Endothelial cell of umbilical vein (primary cell): ENCODE measurements around the gene MASP2. TPM values are rescaled to one million over a fixed set of nuclear protein-coding genes. Genes with fewer than 3 reads are reported as not detected.

Experiments used
- BruUV-seq: library from RNA; stranded (reverse); fragments of 400-500 nt; replicated peaks from 2 replicates; lab custom pipeline; 2021; lab: Mats Ljungman, UMichigan
- CTCF ChIA-PET: fragments of 300-600, 350-600 bp; sonication (Branson Sonifier 250); formaldehyde crosslinking; loops from one replicate; lab custom pipeline; 2021; ENCODE audit warnings: antibody characterized with exemption, inconsistent platforms; lab: Charles Lee
- POLR2A ChIA-PET: fragments of 300-600, 350-600 bp; sonication (Branson Sonifier 250); formaldehyde crosslinking; loops from one replicate; lab custom pipeline; 2021; ENCODE audit warnings: antibody characterized with exemption, inconsistent platforms; lab: Charles Lee
- DNase-seq: peaks from one replicate; pipeline ENCODE4 v3.0.0-alpha.2; 2011; ENCODE audit warnings: low read depth, low spot score
- FAIRE-seq: peaks from 2 replicates; lab custom pipeline; 2011; peaks lifted over from hg19 to GRCh38; lab: Jason Lieb, UNC
- H2AFZ ChIP-seq: 2 replicates; pipeline ENCODE4 v1.6.0; 2012; ENCODE audit warnings: low read depth, low read length, control low read depth, inconsistent platforms
- H3K27ac ChIP-seq: 2 replicates; pipeline ENCODE4 v1.5.1; 2011; ENCODE audit warnings: low read depth, mild to moderate bottlenecking, control low read depth, low read length, moderate library complexity; ENCODE audit not compliant: insufficient read depth
- H3K27me3 ChIP-seq, 2 experiments: 2 replicates each; pipeline versions ENCODE4 v1.6.0 to v1.6.1; 2011; ENCODE audit warnings: low read length in 2 of 2, mixed read lengths in 1 of 2; ENCODE audit not compliant: control insufficient read depth in 2 of 2, insufficient read depth in 2 of 2
- H3K36me3 ChIP-seq, 2 experiments: 2 replicates in 1 of 2; 3 replicates in 1 of 2; pipeline ENCODE4 v1.5.1; 2011; ENCODE audit warnings: low read length in 2 of 2, mild to moderate bottlenecking in 1 of 2, moderate library complexity in 1 of 2; ENCODE audit not compliant: control insufficient read depth in 2 of 2, insufficient read depth in 2 of 2; ENCODE audit errors: extremely low read depth in 1 of 2
- H3K4me1 ChIP-seq: 3 replicates; pipeline ENCODE4 v1.5.1; 2011; ENCODE audit warnings: mild to moderate bottlenecking, low read length; ENCODE audit not compliant: control insufficient read depth, insufficient read depth; ENCODE audit errors: extremely low read depth
- H3K4me2 ChIP-seq: 2 replicates; pipeline ENCODE4 v1.6.1; 2011; ENCODE audit warnings: low read length, control low read depth, mixed read lengths; ENCODE audit not compliant: insufficient read depth
- H3K4me3 ChIP-seq, 3 experiments: fragments of 200-600 bp in 1 of 3; sonication (generic), shearing (Covaris generic) in 1 of 3; replicated peaks in 1 of 3; 2 replicates each; pipeline ENCODE4 v1.5.1; 2011 to 2016; ENCODE audit warnings: control low read depth in 3 of 3, low read length in 3 of 3, mild to moderate bottlenecking in 2 of 3, inconsistent platforms in 1 of 3, low read depth in 1 of 3, moderate library complexity in 1 of 3; ENCODE audit not compliant: insufficient read depth in 1 of 3
- H3K79me2 ChIP-seq: 2 replicates; pipeline ENCODE4 v1.6.0; 2012; ENCODE audit warnings: low read length, inconsistent platforms; ENCODE audit not compliant: control insufficient read depth, insufficient read depth
- H3K9ac ChIP-seq: replicated peaks from 2 replicates; pipeline ENCODE3; 2011; ENCODE audit warnings: low read length, control low read depth; ENCODE audit not compliant: insufficient read depth; ENCODE audit errors: extremely low read depth
- H3K9me1 ChIP-seq: replicated peaks from 3 replicates; pipeline ENCODE4 v1.6.0; 2011; ENCODE audit warnings: mild to moderate bottlenecking, low read length; ENCODE audit not compliant: control insufficient read depth, insufficient read depth; ENCODE audit errors: extremely low read depth
- H3K9me3 ChIP-seq: replicated peaks from 2 replicates; pipeline ENCODE4 v1.5.1; 2012; ENCODE audit warnings: low read length, inconsistent platforms; ENCODE audit not compliant: control insufficient read depth, insufficient read depth
- H4K20me1 ChIP-seq: replicated peaks from 2 replicates; pipeline ENCODE3; 2011; ENCODE audit warnings: mild to moderate bottlenecking, low read length; ENCODE audit not compliant: control insufficient read depth, insufficient read depth; ENCODE audit errors: extremely low read depth
- FOS ChIP-seq: IDR thresholded peaks from 2 replicates; pipeline ENCODE4 v1.6.1; 2011; ENCODE audit warnings: mild to moderate bottlenecking, low read length, moderate library complexity, borderline replicate concordance; ENCODE audit not compliant: insufficient read depth
- JUN ChIP-seq: IDR thresholded peaks from 2 replicates; pipeline ENCODE4 v1.6.1; 2011; ENCODE audit warnings: borderline replicate concordance, low read depth; ENCODE audit not compliant: insufficient read length, insufficient read depth
- MYC ChIP-seq: IDR thresholded peaks from one replicate; pipeline ENCODE4 v1.6.1; 2011; ENCODE audit warnings: mild to moderate bottlenecking, low read depth, low read length
- POLR2A ChIP-seq: IDR thresholded peaks from 2 replicates; pipeline ENCODE4 v1.6.1; 2012; ENCODE audit warnings: low read depth, mild to moderate bottlenecking, control low read depth, low read length
- POLR2AphosphoS5 ChIP-seq: IDR thresholded peaks from 2 replicates; pipeline ENCODE4 v1.6.1; 2012; ENCODE audit warnings: low read depth, mild to moderate bottlenecking, control low read depth, low read length, moderate library complexity; ENCODE audit not compliant: insufficient read depth
- dilution Hi-C: fragments of 300-500 bp; cut with MboI; formaldehyde crosslinking; loops from one replicate; pipeline ENCODE4 v1.15.0; 2019; ENCODE audit warnings: low sequenced_read_pairs; ENCODE audit not compliant: extremely low pct_ligation_motif_present
- intact Hi-C: fragments of 100-400 bp; cut with micrococcal nuclease; formaldehyde crosslinking; loops from one replicate; pipeline ENCODE4 v1.10.0; 2022
- polyA plus RNA-seq, 4 experiments: library from polyadenylated mRNA; depleted of rRNA in 3 of 4; stranded (reverse) in 3 of 4; unstranded in 1 of 4; fragments of >200 nt; gene quantifications; 2 replicates each; pipeline versions ENCODE4 v1.2.1 to v1.2.3, GENCODE V29; 2011 to 2012; ENCODE audit warnings: missing spikeins in 1 of 4
- total RNA-seq: library from RNA; stranded (reverse); gene quantifications from 2 replicates; pipeline ENCODE4 v1.2.3, GENCODE V29; 2021
- TF ChIP-seq, protein P1 (sequence below), 2 donors: IDR thresholded peaks; 1 replicate in 1 of 2; 2 replicates in 1 of 2; pipeline ENCODE4 v1.5.1; 2011; ENCODE audit warnings: low read length in 2 of 2, mild to moderate bottlenecking in 2 of 2, moderate library complexity in 2 of 2, control low read depth in 1 of 2, inconsistent platforms in 1 of 2, low read depth in 1 of 2; ENCODE audit not compliant: insufficient read depth in 1 of 2; ENCODE audit errors: extremely low read depth in 1 of 2
- TF ChIP-seq, protein P2 (sequence below): IDR thresholded peaks from 2 replicates; pipeline ENCODE4 v1.6.1; 2011; ENCODE audit not compliant: insufficient read depth, insufficient read length

MASP2 gene
- total and polyA plus RNA-seq, 2 donors (not counting 3 experiments of a cell fraction or from before 2014, with no cell fraction given), result 0.53 TPM; not detected in 1

DNA sequence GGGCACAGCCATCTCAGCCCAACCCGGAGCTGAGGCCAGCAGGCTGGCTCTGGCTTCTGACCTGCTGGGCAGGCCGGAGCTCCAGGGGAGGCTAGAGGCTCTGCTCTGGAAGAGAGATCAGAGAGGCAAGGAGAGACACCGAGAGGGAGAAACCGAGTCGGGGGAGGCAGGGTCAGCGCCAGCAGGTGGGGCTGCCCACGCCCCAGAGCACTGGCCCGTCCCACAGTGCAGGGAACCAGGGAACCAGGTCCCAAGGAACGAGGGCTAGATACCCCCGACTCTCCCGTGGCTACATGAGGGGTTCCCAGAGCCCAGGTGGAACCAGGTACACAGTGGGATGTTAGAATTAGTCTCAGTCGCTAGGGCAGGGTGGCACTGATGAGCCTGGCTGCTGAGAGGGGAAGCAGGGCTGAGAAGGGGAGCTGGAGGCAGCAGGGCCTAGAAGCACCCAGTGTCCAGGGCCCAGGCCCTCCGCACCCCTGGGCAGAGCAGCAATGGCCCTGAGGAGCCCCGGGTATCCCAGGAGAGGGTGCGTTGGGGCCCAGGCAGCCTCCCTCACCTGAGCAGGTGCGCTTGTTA is 2.1 kb downstream of the MASP2 start:
- intact Hi-C loops, result no loop called here
- Histone ChIP-seq H3K9me1 (no peaks in the 10 kb centered on the region), H3K27ac (no peak overlapping the region), H3K4me3 (no peak overlapping the region), H3K27me3 (no peaks in the 10 kb centered on the region), H2AFZ (no peak overlapping the region), H4K20me1 (no peaks in the 10 kb centered on the region), H3K9ac (no peak overlapping the region), H3K79me2 (no peaks in the 10 kb centered on the region), H3K9me3 (no peaks in the 10 kb centered on the region), H3K36me3 (no peaks in the 10 kb centered on the region), H3K4me1 (no peaks in the 10 kb centered on the region), H3K4me2 (no peak overlapping the region)
- no peak for FAIRE-seq
- DNase-seq, result no peak
- TF ChIP-seq POLR2AphosphoS5 (no peak), POLR2A (no peak), JUN (no peak), FOS (no peak), MYC (no peak)
- TF ChIP-seq, protein P1, sequence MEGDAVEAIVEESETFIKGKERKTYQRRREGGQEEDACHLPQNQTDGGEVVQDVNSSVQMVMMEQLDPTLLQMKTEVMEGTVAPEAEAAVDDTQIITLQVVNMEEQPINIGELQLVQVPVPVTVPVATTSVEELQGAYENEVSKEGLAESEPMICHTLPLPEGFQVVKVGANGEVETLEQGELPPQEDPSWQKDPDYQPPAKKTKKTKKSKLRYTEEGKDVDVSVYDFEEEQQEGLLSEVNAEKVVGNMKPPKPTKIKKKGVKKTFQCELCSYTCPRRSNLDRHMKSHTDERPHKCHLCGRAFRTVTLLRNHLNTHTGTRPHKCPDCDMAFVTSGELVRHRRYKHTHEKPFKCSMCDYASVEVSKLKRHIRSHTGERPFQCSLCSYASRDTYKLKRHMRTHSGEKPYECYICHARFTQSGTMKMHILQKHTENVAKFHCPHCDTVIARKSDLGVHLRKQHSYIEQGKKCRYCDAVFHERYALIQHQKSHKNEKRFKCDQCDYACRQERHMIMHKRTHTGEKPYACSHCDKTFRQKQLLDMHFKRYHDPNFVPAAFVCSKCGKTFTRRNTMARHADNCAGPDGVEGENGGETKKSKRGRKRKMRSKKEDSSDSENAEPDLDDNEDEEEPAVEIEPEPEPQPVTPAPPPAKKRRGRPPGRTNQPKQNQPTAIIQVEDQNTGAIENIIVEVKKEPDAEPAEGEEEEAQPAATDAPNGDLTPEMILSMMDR (IDR thresholded peaks at IDR 0.05; ENCODE audit: extremely low read depth in 1 of 2, insufficient read depth in 1 of 2, low read depth in 1 of 2, low read length in 2 of 2), result no peak
- TF ChIP-seq, protein P2, sequence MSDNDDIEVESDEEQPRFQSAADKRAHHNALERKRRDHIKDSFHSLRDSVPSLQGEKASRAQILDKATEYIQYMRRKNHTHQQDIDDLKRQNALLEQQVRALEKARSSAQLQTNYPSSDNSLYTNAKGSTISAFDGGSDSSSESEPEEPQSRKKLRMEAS, result no peak
- POLR2A ChIA-PET, result no interaction called here
- BruUV-seq, result no TSS peak
- dilution Hi-C loops, result no loop called here
- CTCF ChIA-PET, result interaction anchor here (0.7 to 8.5 kb wide), 3 partner anchors 8 to 601 kb away, joined by 3 to 77 read pairs (median 4); no protein-coding TSS in a partner anchor
